HepG2 (cell line): ENCODE data around the gene WDR18. TPM values are rescaled to one million over a fixed set of nuclear protein-coding genes. Genes with fewer than 3 reads are reported as not detected.
A peak's percentile ranks its signal among the peaks of the same experiment; 100 is the strongest.

Source experiments
- ATAC-seq: fragments of 200-7000 bp; cut with Tn5 transposase; 3 replicates; pipeline ENCODE4 v1.9.1; 2020; ENCODE audit warnings: mild to moderate bottlenecking, moderate library complexity
- BruUV-seq: library from RNA; stranded (reverse); fragments of 400-500 nt; replicated peaks from 2 replicates; lab custom pipeline; 2021; lab: Mats Ljungman, UMichigan
- CTCF ChIA-PET: fragments of 300-600 bp; formaldehyde crosslinking; extraction: SDS; loops from one replicate; lab custom pipeline; 2021; ENCODE audit warnings: low total read pairs, inconsistent platforms, low intra/inter-chr PET ratio; lab: Yijun Ruan, JAX
- POLR2A ChIA-PET: fragments of 350-600 bp; sonication (Branson Sonifier 250); formaldehyde crosslinking; loops from one replicate; lab custom pipeline; 2020; ENCODE audit warnings: antibody characterized with exemption, inconsistent platforms; lab: Yijun Ruan, JAX
- DNase-seq: peaks from one replicate; pipeline ENCODE4 v3.0.0-alpha.2; 2015; ENCODE audit warnings: low spot score
- FAIRE-seq: peaks from 3 replicates; lab custom pipeline; 2011; peaks lifted over from hg19 to GRCh38; lab: Jason Lieb, UNC
- H2AFZ ChIP-seq: one replicate; pipeline ENCODE4 v1.6.1; 2011; ENCODE audit warnings: low read length, inconsistent platforms
- H3K27ac ChIP-seq: fragments of 300-600 bp; 3 replicates; pipeline ENCODE4 v1.8.0; 2011; ENCODE audit warnings: mixed run types, mild to moderate bottlenecking, mixed read lengths, low read length, inconsistent platforms; ENCODE audit not compliant: insufficient read depth; ENCODE audit errors: extremely low read length
- H3K27me3 ChIP-seq, 2 experiments: fragments of 200-600 bp in 1 of 2; 2 replicates in 1 of 2; 3 replicates in 1 of 2; pipeline versions ENCODE4 v1.6.0 to v1.8.0; 2011; ENCODE audit warnings: low read length in 2 of 2, mild to moderate bottlenecking in 2 of 2, moderate library complexity in 2 of 2, inconsistent platforms in 1 of 2; ENCODE audit not compliant: insufficient read depth in 2 of 2, control insufficient read depth in 1 of 2
- H3K36me3 ChIP-seq, 2 experiments: fragments of 200-600 bp in 1 of 2; replicated peaks in 1 of 2; 2 replicates in 1 of 2; 3 replicates in 1 of 2; pipeline versions ENCODE4 v1.5.1 to v1.8.0; 2011; ENCODE audit warnings: low read length in 2 of 2, inconsistent platforms in 1 of 2; ENCODE audit not compliant: insufficient read depth in 2 of 2, control insufficient read depth in 1 of 2
- H3K4me1 ChIP-seq: 2 replicates; pipeline ENCODE4 v1.5.1; 2012; ENCODE audit warnings: low read length, inconsistent platforms; ENCODE audit not compliant: insufficient read depth
- H3K4me2 ChIP-seq: 2 replicates; pipeline ENCODE4 v1.6.0; 2011; ENCODE audit warnings: low read depth, low read length, inconsistent platforms
- H3K4me3 ChIP-seq, 3 experiments: fragments of 200-600 bp in 1 of 3; sonication (generic), shearing (Covaris generic) in 1 of 3; replicated peaks in 1 of 3; 2 replicates each; pipeline ENCODE4 v1.5.1; 2011 to 2016; ENCODE audit warnings: low read length in 3 of 3, inconsistent platforms in 2 of 3, low read depth in 2 of 3, mild to moderate bottlenecking in 2 of 3, control low read depth in 1 of 3, mixed read lengths in 1 of 3; ENCODE audit not compliant: insufficient read depth in 1 of 3
- H3K79me2 ChIP-seq: one replicate; pipeline ENCODE4 v1.6.1; 2011; ENCODE audit warnings: low read length, inconsistent platforms; ENCODE audit not compliant: insufficient read depth
- H3K9ac ChIP-seq: 2 replicates; pipeline ENCODE4 v1.6.0; 2011; ENCODE audit warnings: mild to moderate bottlenecking, low read depth, low read length, inconsistent platforms; ENCODE audit not compliant: insufficient read depth
- H3K9me3 ChIP-seq: 2 replicates; pipeline ENCODE4 v1.5.1; 2012; ENCODE audit warnings: mild to moderate bottlenecking, low read length
- H4K20me1 ChIP-seq: 2 replicates; pipeline ENCODE4 v1.6.0; 2011; ENCODE audit warnings: inconsistent platforms, mild to moderate bottlenecking, low read length, moderate library complexity; ENCODE audit not compliant: insufficient read depth
- RBFOX2 ChIP-seq: fragments of 200-400 bp; formaldehyde crosslinking; IDR thresholded peaks from 2 replicates; pipeline ENCODE4 v1.6.1; 2017; ENCODE audit warnings: low read depth, mild to moderate bottlenecking, low read length
- RFX3 ChIP-seq: IDR thresholded peaks from 2 replicates; pipeline ENCODE4 v1.6.1; 2016; ENCODE audit warnings: missing biosample characterization, missing genetic modification reagents
- ZNF552 ChIP-seq: sonication (generic); formaldehyde crosslinking; IDR thresholded peaks from 2 replicates; pipeline ENCODE4 v1.9.0; 2022; ENCODE audit warnings: missing genetic modification reagents, mild to moderate bottlenecking, borderline replicate concordance
- WGBS: methylation state at CpG from one replicate; pipeline ENCODE4 v1.1.6; 2017; ENCODE audit warnings: low lambda C conversion rate; 5-methylcytosine and 5-hydroxymethylcytosine counted together
- in situ Hi-C: cut with HindIII; loops from 2 replicates; pipeline ENCODE4 v1.10.0; 2017; ENCODE audit warnings: low pct_unique_long_range_greater_than_20kb; ENCODE audit not compliant: extremely low pct_ligation_motif_present
- intact Hi-C: fragments of 100-400 bp; cut with micrococcal nuclease; formaldehyde crosslinking; loops from one replicate; pipeline ENCODE4 v1.10.0; 2022; ENCODE audit not compliant: unreplicated experiment
- polyA plus RNA-seq, 8 experiments: library from polyadenylated mRNA; depleted of rRNA in 3 of 8; stranded (reverse) in 7 of 8; unstranded in 1 of 8; fragments of >200 nt; fragmentation: Illumina TruSeq in 4 of 8; extraction: Trizol in 4 of 8; gene quantifications; 2 replicates each; pipeline versions ENCODE4 v1.2.1 to v1.2.3, GENCODE V29; 2011 to 2016; ENCODE audit warnings: low read depth in 4 of 8, missing spikeins in 1 of 8, mixed read lengths in 1 of 8; ENCODE audit not compliant: insufficient read depth in 1 of 8
- total RNA-seq, 5 experiments: library from RNA; depleted of rRNA; stranded (reverse); fragments of >200 nt; fragmentation: Illumina TruSeq; extraction: Trizol; gene quantifications; 2 replicates each; pipeline ENCODE4 v1.2.3, GENCODE V29; 2016; ENCODE audit warnings: low read depth in 1 of 5
- TF ChIP-seq, protein P1 (sequence below): sonication (generic); formaldehyde crosslinking; IDR thresholded peaks from 2 replicates; pipeline ENCODE4 v1.4.0; 2020; ENCODE audit warnings: missing genetic modification reagents
- TF ChIP-seq, protein P2 (sequence below): sonication (generic); formaldehyde crosslinking; IDR thresholded peaks from 2 replicates; pipeline ENCODE4 v1.4.0; 2020; ENCODE audit warnings: mild to moderate bottlenecking, missing genetic modification reagents

WDR18 gene
- total and polyA plus RNA-seq, 2 of the 13 experiments (the other 11 are each of a cell fraction or from before 2014, with no cell fraction given): 36.4 to 47.6 TPM

DNA sequence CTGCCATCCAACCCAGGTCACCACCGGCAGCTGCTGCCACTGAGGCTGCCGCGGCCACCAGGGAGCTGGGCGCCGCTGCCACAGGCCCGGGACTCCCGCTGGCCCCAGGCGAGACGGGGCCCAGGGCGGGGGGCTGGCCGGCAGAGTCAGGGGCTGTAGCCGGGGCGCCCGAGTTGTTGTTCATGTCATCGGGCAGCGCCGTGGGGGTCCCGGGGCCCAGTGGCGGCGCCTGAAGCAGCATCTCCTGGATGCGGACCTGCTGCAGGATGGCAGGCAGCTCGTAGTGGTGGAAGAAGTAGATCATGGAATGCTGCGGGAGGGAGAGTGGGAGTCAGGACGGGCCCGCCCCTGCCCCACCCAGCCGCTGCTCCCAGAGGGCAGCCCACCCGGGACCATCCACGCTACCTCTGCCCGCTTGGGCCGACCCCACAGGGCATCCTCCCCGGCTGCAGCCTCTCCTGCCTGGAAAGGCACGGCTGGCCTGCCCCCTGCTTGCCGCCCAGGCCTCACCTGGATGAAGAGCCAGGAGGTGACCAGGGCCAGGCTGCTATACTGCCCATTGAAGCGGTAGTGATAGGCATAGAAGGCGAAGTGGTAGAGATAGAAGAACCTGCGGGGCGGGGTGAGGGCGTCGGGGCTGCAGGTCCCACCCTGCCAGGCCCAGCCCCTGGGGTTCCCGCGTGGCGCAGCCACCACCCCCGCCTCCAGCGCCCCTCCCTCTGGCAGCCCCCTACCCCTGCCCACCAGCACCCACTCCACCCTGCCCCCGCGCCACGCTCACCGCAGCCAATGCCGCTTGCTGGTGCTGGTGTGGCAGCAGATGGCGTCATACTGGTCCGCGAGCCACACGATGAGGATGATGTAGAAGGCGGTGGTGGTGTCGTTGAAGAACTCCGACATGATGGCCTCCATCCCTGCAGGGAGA, 26.7 kb downstream of the WDR18 start:
- Histone ChIP-seq H3K4me3 (no peak overlapping the region), H2AFZ (no peak overlapping the region), H3K27me3 (no peaks in the 10 kb centered on the region), H3K36me3 (peaks cover 14 to 18% of the 10 kb centered on the region in 2 experiments; a peak in 3 of 5 replicates), H3K4me1 (no peaks in the 10 kb centered on the region)
- in situ Hi-C loops (no loop called here), intact Hi-C loops (no loop called here)
- BruUV-seq: no TSS peak
- TF ChIP-seq, protein P1, sequence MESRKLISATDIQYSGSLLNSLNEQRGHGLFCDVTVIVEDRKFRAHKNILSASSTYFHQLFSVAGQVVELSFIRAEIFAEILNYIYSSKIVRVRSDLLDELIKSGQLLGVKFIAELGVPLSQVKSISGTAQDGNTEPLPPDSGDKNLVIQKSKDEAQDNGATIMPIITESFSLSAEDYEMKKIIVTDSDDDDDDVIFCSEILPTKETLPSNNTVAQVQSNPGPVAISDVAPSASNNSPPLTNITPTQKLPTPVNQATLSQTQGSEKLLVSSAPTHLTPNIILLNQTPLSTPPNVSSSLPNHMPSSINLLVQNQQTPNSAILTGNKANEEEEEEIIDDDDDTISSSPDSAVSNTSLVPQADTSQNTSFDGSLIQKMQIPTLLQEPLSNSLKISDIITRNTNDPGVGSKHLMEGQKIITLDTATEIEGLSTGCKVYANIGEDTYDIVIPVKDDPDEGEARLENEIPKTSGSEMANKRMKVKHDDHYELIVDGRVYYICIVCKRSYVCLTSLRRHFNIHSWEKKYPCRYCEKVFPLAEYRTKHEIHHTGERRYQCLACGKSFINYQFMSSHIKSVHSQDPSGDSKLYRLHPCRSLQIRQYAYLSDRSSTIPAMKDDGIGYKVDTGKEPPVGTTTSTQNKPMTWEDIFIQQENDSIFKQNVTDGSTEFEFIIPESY: peak; percentile 41; the same call in 1 of the 2 replicates
- TF ChIP-seq RBFOX2: 0 out of 2 replicates have a peak, but pooled peaks have one; percentile 15
- no peak for TF ChIP-seq ZNF552 (CRISPR knock-in tag)
- TF ChIP-seq, protein P2, sequence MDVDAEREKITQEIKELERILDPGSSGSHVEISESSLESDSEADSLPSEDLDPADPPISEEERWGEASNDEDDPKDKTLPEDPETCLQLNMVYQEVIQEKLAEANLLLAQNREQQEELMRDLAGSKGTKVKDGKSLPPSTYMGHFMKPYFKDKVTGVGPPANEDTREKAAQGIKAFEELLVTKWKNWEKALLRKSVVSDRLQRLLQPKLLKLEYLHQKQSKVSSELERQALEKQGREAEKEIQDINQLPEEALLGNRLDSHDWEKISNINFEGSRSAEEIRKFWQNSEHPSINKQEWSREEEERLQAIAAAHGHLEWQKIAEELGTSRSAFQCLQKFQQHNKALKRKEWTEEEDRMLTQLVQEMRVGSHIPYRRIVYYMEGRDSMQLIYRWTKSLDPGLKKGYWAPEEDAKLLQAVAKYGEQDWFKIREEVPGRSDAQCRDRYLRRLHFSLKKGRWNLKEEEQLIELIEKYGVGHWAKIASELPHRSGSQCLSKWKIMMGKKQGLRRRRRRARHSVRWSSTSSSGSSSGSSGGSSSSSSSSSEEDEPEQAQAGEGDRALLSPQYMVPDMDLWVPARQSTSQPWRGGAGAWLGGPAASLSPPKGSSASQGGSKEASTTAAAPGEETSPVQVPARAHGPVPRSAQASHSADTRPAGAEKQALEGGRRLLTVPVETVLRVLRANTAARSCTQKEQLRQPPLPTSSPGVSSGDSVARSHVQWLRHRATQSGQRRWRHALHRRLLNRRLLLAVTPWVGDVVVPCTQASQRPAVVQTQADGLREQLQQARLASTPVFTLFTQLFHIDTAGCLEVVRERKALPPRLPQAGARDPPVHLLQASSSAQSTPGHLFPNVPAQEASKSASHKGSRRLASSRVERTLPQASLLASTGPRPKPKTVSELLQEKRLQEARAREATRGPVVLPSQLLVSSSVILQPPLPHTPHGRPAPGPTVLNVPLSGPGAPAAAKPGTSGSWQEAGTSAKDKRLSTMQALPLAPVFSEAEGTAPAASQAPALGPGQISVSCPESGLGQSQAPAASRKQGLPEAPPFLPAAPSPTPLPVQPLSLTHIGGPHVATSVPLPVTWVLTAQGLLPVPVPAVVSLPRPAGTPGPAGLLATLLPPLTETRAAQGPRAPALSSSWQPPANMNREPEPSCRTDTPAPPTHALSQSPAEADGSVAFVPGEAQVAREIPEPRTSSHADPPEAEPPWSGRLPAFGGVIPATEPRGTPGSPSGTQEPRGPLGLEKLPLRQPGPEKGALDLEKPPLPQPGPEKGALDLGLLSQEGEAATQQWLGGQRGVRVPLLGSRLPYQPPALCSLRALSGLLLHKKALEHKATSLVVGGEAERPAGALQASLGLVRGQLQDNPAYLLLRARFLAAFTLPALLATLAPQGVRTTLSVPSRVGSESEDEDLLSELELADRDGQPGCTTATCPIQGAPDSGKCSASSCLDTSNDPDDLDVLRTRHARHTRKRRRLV (CRISPR knock-in tag): no peak
- no peak for TF ChIP-seq RFX3 (CRISPR knock-in tag)
- TF ChIP-seq, all 625 proteins: peak for 2
- Histone ChIP-seq H4K20me1 (no peaks in the 10 kb centered on the region), H3K79me2 (peaks cover 9% of the 10 kb centered on the region), H3K4me2 (no peak overlapping the region), H3K9me3 (no peaks in the 10 kb centered on the region), H3K9ac (no peak overlapping the region), H3K27ac (no peak overlapping the region)
- ATAC-seq: no peak
- CTCF ChIA-PET: no interaction called here
- WGBS: 98% methylated on average over 22 of the region's 56 CpGs
- POLR2A ChIA-PET: no interaction called here
- no peak for FAIRE-seq
- no peak for DNase-seq
